Endodermal cell (in vitro differentiated cells): ENCODE data around the gene PHLDB2. TPM values are rescaled to one million over a fixed set of nuclear protein-coding genes. Genes with fewer than 3 reads are reported as not detected.

Experiments
- DNase-seq: peaks from one replicate; pipeline ENCODE4 v3.0.0-alpha.2; 2017
- H3K27ac ChIP-seq: 2 replicates; pipeline ENCODE4 v1.5.1; 2013; ENCODE audit warnings: mild to moderate bottlenecking, low read depth, low read length, moderate library complexity
- H3K27me3 ChIP-seq: 2 replicates; pipeline ENCODE4 v1.6.1; 2013; ENCODE audit warnings: mild to moderate bottlenecking, low read length, moderate library complexity; ENCODE audit not compliant: insufficient read depth, control insufficient read depth, poor library complexity, severe bottlenecking
- H3K36me3 ChIP-seq: 2 replicates; pipeline ENCODE4 v1.7.0; 2013; ENCODE audit warnings: mild to moderate bottlenecking, low read length, moderate library complexity; ENCODE audit not compliant: control insufficient read depth, insufficient read depth
- H3K4me1 ChIP-seq: one replicate; pipeline ENCODE4 v1.7.0; 2013; ENCODE audit warnings: low read length; ENCODE audit not compliant: control insufficient read depth, insufficient read depth
- H3K4me3 ChIP-seq: 2 replicates; pipeline ENCODE4 v1.5.1; 2013; ENCODE audit warnings: mild to moderate bottlenecking, low read length, moderate library complexity
- H3K9ac ChIP-seq: 2 replicates; pipeline ENCODE4 v1.6.1; 2013; ENCODE audit warnings: mild to moderate bottlenecking, low read length, moderate library complexity; ENCODE audit not compliant: poor library complexity, severe bottlenecking; ENCODE audit errors: extremely low read depth
- H3K9me3 ChIP-seq: 2 replicates; pipeline ENCODE4 v1.6.1; 2013; ENCODE audit warnings: mild to moderate bottlenecking, low read length, moderate library complexity; ENCODE audit not compliant: control insufficient read depth
- H3K27ac Mint-ChIP-seq: 2 replicates; pipeline ENCODE4 v1.8.0; 2020; ENCODE audit warnings: mixed read lengths
- H3K27me3 Mint-ChIP-seq: 2 replicates; pipeline ENCODE4 v1.8.0; 2021; ENCODE audit warnings: mild to moderate bottlenecking, mixed read lengths; ENCODE audit not compliant: insufficient read depth
- H3K36me3 Mint-ChIP-seq: 2 replicates; pipeline ENCODE4 v1.8.0; 2020; ENCODE audit warnings: low read depth, mixed read lengths
- H3K4me1 Mint-ChIP-seq: 2 replicates; pipeline ENCODE4 v1.8.0; 2020; ENCODE audit warnings: mixed read lengths
- H3K4me3 Mint-ChIP-seq: 2 replicates; pipeline ENCODE4 v1.8.0; 2020; ENCODE audit warnings: mild to moderate bottlenecking, moderate library complexity, mixed read lengths
- H3K9me3 Mint-ChIP-seq: 2 replicates; pipeline ENCODE4 v1.8.0; 2020; ENCODE audit warnings: mild to moderate bottlenecking, mixed read lengths
- WGBS, 2 experiments: methylation state at CpG; one replicate each; pipeline versions ENCODE4 v1.1.5 to v1.1.7; 2013; ENCODE audit warnings: missing lambda C conversion rate in 2 of 2, mixed read lengths in 1 of 2; ENCODE audit not compliant: insufficient coverage in 1 of 2, insufficient read length in 1 of 2; 5-methylcytosine and 5-hydroxymethylcytosine counted together
- total RNA-seq, 2 donors: library from RNA; stranded (reverse); fragmentation: NEBNext Ultra II Directional in 1 of 2; extraction: Animal tissue kit (Norgen Biotek cat#: 25700) in 1 of 2; gene quantifications; 2 replicates in 1 of 2; 3 replicates in 1 of 2; pipeline ENCODE4 v1.2.1, GENCODE V29; 2021
- TF ChIP-seq, protein P1 (sequence below): fragments of 200-600 bp; sonication (generic); conservative IDR thresholded peaks from 2 replicates; pipeline ENCODE4 v1.5.0; 2021; ENCODE audit warnings: antibody characterized with exemption, mild to moderate bottlenecking

PHLDB2 gene
- total RNA-seq, 2 donors from 2014 or later, result 59.5 to 67.4 TPM

DNA sequence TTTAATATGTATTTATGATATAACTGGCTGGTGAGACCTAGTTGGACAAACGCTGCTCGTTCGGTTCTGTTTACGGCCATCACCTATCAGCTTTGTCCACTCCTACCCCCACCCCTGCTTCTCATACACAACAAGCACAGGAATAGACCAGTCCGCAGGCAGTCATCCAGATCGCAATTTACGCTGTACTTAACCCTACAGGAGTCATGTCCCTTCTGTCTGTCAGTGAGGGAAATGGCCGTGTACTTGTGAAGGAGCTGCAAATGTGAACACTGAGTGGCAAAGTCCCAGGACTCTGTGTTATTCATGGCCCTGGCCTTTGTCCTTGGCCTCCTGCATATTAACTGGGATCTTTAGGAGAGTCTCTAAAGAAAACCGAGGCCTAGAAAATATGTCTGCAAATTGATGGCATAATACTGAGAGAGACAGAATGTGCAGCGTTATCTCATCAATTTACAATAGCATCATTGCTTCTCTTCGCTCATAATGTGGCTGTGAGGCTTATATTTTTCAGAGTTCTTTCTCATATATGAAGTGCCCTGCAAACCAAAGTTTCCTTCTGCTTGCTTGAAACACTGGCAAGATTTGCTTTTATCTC lies 112.6 kb downstream of the PHLDB2 start:
- no peak overlapping the region for H3K27ac Mint-ChIP-seq
- peaks cover 56% of the 10 kb centered on the region for H3K36me3 ChIP-seq

DNA sequence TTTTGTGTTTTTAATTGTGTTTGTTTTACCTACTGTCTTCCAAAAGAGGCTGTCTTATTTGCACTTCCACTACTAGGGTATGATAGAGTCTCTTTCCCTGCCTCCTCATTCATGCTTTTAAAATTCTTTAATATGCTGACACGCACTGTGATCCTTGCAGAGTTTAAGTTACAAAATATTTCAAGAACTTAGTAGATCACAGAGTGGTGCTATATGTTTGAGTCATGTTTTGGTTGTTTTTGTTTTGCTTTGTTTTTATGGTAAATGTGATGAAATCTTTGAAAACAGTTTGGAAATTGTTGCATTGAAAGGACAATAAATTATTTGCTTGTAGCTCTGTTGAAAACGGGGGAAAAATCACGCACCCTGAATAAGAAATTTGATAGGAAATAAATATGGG lies 113.8 kb downstream of the PHLDB2 start:
- no peaks in the 10 kb centered on the region for H3K9me3 ChIP-seq
- no peak overlapping the region for H3K4me3 Mint-ChIP-seq
- TF ChIP-seq, protein P1, sequence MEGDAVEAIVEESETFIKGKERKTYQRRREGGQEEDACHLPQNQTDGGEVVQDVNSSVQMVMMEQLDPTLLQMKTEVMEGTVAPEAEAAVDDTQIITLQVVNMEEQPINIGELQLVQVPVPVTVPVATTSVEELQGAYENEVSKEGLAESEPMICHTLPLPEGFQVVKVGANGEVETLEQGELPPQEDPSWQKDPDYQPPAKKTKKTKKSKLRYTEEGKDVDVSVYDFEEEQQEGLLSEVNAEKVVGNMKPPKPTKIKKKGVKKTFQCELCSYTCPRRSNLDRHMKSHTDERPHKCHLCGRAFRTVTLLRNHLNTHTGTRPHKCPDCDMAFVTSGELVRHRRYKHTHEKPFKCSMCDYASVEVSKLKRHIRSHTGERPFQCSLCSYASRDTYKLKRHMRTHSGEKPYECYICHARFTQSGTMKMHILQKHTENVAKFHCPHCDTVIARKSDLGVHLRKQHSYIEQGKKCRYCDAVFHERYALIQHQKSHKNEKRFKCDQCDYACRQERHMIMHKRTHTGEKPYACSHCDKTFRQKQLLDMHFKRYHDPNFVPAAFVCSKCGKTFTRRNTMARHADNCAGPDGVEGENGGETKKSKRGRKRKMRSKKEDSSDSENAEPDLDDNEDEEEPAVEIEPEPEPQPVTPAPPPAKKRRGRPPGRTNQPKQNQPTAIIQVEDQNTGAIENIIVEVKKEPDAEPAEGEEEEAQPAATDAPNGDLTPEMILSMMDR, result no peak
- no peak overlapping the region for H3K27ac Mint-ChIP-seq
- H3K4me1 Mint-ChIP-seq, result no peaks in the 10 kb centered on the region
- 98% methylated on average over 2 of the region's 3 CpGs; no CpG with 5 or more reads in 1 of the 2 experiments for WGBS, 2 experiments
- H3K27me3 Mint-ChIP-seq, result no peaks in the 10 kb centered on the region
- H3K36me3 ChIP-seq, result peaks cover 53% of the 10 kb centered on the region
- no peak for DNase-seq
- no peak overlapping the region for H3K9ac ChIP-seq
- no peaks in the 10 kb centered on the region for H3K9me3 Mint-ChIP-seq
- H3K27me3 ChIP-seq, result no peaks in the 10 kb centered on the region
- no peaks in the 10 kb centered on the region for H3K4me1 ChIP-seq
- no peak overlapping the region for H3K4me3 ChIP-seq
- peaks cover 38% of the 10 kb centered on the region for H3K36me3 Mint-ChIP-seq
- H3K27ac ChIP-seq, result no peak overlapping the region

More for the DNA sequence above, 112.6 kb downstream of the PHLDB2 start:
- Histone ChIP-seq H3K9ac (no peak overlapping the region), H3K27me3 (no peaks in the 10 kb centered on the region), H3K4me1 (no peaks in the 10 kb centered on the region), H3K27ac (no peak overlapping the region), H3K4me3 (no peak overlapping the region), H3K9me3 (no peaks in the 10 kb centered on the region)
- peaks cover 41% of the 10 kb centered on the region for H3K36me3 Mint-ChIP-seq
- TF ChIP-seq, protein P1, result no peak
- no peak overlapping the region for H3K4me3 Mint-ChIP-seq
- H3K4me1 Mint-ChIP-seq, result peaks cover 2% of the 10 kb centered on the region
- no peak for DNase-seq
- 85 to 89% methylated on average over 7 to 11 of the region's 11 CpGs for WGBS, 2 experiments
- H3K9me3 Mint-ChIP-seq, result no peaks in the 10 kb centered on the region
- H3K27me3 Mint-ChIP-seq, result no peaks in the 10 kb centered on the region

DNA sequence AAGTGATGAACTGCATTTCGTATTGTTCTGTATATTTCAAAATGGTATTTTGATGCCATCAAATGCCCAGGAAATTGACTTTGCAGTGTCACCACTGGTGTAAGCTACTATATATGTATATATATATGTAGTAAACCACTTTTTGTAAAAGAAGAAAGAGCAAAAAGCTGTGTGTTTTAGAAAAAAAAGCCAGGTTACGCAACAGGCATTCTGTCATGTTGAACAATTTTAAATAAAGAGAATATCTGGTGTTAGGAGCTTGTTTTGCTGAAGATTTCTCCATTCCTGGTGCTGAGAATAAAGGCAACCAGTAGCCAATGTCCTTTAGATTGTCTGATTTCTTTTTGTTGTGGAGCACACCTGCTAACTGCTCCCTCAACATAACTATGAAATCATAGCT lies 116.1 kb downstream of the PHLDB2 start:
- Histone ChIP-seq H3K4me3 (no peak overlapping the region), H3K27ac (no peak overlapping the region), H3K36me3 (peaks cover 31% of the 10 kb centered on the region), H3K27me3 (no peaks in the 10 kb centered on the region), H3K9ac (no peak overlapping the region), H3K4me1 (no peaks in the 10 kb centered on the region), H3K9me3 (no peaks in the 10 kb centered on the region)
- peaks cover 2% of the 10 kb centered on the region for H3K4me1 Mint-ChIP-seq
- no peaks in the 10 kb centered on the region for H3K9me3 Mint-ChIP-seq
- WGBS, 2 experiments, result 86 to 100% methylated on average over 1 to 2 of the region's 2 CpGs
- DNase-seq, result no peak
- H3K36me3 Mint-ChIP-seq, result peaks cover 19% of the 10 kb centered on the region
- TF ChIP-seq, protein P1, result no peak
- no peak overlapping the region for H3K27ac Mint-ChIP-seq
- H3K4me3 Mint-ChIP-seq, result no peak overlapping the region
- no peaks in the 10 kb centered on the region for H3K27me3 Mint-ChIP-seq
